T-cell (primary cell): ENCODE measurements around the gene RYK. TPM values are rescaled to one million over a fixed set of nuclear protein-coding genes. Genes with fewer than 3 reads are reported as not detected.
"Not testable (repeated sequence)": the region's sequence is repeated elsewhere in the genome, so short reads cannot be mapped to it uniquely, and the experiment has no call there.

Source experiments
- ATAC-seq, 4 experiments: fragments of 200-7000 bp in 3 of 4; fragments of 150-1000 bp in 1 of 4; cut with Tn5 transposase; replicated peaks in 1 of 4; 1 replicate in 3 of 4; 2 replicates in 1 of 4; pipeline ENCODE4 v1.10.0; 2021; ENCODE audit warnings: moderate library complexity in 3 of 4, mild to moderate bottlenecking in 2 of 4, moderate number of reproducible peaks in 1 of 4
- CTCF ChIA-PET, 2 donors: fragments of 300-600 bp; sonication (Branson Sonifier 250); formaldehyde crosslinking; loops; one replicate each; lab custom pipeline; 2022; ENCODE audit warnings: antibody characterized with exemption in 2 of 2; lab: Charles Lee
- POLR2A ChIA-PET, 2 donors: fragments of 300-600 bp; sonication (Branson Sonifier 250); formaldehyde crosslinking; loops; one replicate each; lab custom pipeline; 2022; ENCODE audit warnings: antibody characterized with exemption in 2 of 2; lab: Charles Lee
- DNase-seq, 35 experiments: peaks; one replicate each; pipeline versions ENCODE4 v3.0.0 to v3.0.0-alpha.2; 2013 to 2023
- H3K27ac ChIP-seq: one replicate; pipeline ENCODE4 v1.5.1; 2013; ENCODE audit warnings: low read length
- H3K27me3 ChIP-seq, 2 experiments: replicated peaks in 1 of 2; 1 replicate in 1 of 2; 2 replicates in 1 of 2; pipeline versions ENCODE4 v1.6.1 to v1.7.0; 2013; ENCODE audit warnings: low read length in 1 of 2, mixed read lengths in 1 of 2; ENCODE audit not compliant: control insufficient read depth in 2 of 2, insufficient read depth in 2 of 2; ENCODE audit errors: extremely low read depth in 1 of 2
- H3K36me3 ChIP-seq, 2 donors: 1 replicate in 1 of 2; 2 replicates in 1 of 2; pipeline versions ENCODE4 v1.6.1 to v1.7.0; 2013; ENCODE audit warnings: low read length in 1 of 2; ENCODE audit not compliant: control insufficient read depth in 2 of 2, insufficient read depth in 1 of 2; ENCODE audit errors: extremely low read depth in 1 of 2
- H3K4me1 ChIP-seq, 2 experiments: 1 replicate in 1 of 2; 2 replicates in 1 of 2; pipeline versions ENCODE4 v1.6.1 to v1.7.0; 2013; ENCODE audit warnings: low read length in 2 of 2, mixed read lengths in 1 of 2; ENCODE audit not compliant: insufficient read depth in 2 of 2, control insufficient read depth in 1 of 2; ENCODE audit errors: extremely low read depth in 1 of 2
- H3K4me3 ChIP-seq, 2 donors: 1 replicate in 1 of 2; 2 replicates in 1 of 2; pipeline versions ENCODE4 v1.5.1 to v1.7.0; 2013; ENCODE audit warnings: mild to moderate bottlenecking in 2 of 2, low read length in 1 of 2, moderate library complexity in 1 of 2; ENCODE audit not compliant: control insufficient read depth in 1 of 2; ENCODE audit errors: extremely low read depth in 1 of 2
- H3K9me3 ChIP-seq: 2 replicates; pipeline ENCODE4 v1.7.0; 2013
- H3K27ac Mint-ChIP-seq, 2 donors: one replicate each; pipeline ENCODE4 v1.8.0; 2020 to 2021; ENCODE audit warnings: mild to moderate bottlenecking in 2 of 2, mixed read lengths in 2 of 2
- H3K27me3 Mint-ChIP-seq, 2 donors: one replicate each; pipeline ENCODE4 v1.8.0; 2021 to 2022; ENCODE audit warnings: mixed read lengths in 2 of 2
- H3K36me3 Mint-ChIP-seq: one replicate; pipeline ENCODE4 v1.8.0; 2021; ENCODE audit warnings: mixed read lengths
- H3K4me1 Mint-ChIP-seq, 3 donors: one replicate each; pipeline ENCODE4 v1.8.0; 2020 to 2022; ENCODE audit warnings: mixed read lengths in 3 of 3, mild to moderate bottlenecking in 1 of 3
- H3K4me3 Mint-ChIP-seq, 3 donors: one replicate each; pipeline ENCODE4 v1.8.0; 2020 to 2022; ENCODE audit warnings: mild to moderate bottlenecking in 3 of 3, mixed read lengths in 3 of 3, moderate library complexity in 3 of 3
- H3K9me3 Mint-ChIP-seq, 3 donors: one replicate each; pipeline ENCODE4 v1.8.0; 2020 to 2022; ENCODE audit warnings: mixed read lengths in 3 of 3
- WGBS: methylation state at CpG from one replicate; pipeline ENCODE4 v1.1.5; 2013; ENCODE audit warnings: missing lambda C conversion rate; ENCODE audit not compliant: insufficient coverage; 5-methylcytosine and 5-hydroxymethylcytosine counted together
- total RNA-seq, 35 experiments: library from RNA in 6 of 35; stranded (reverse) in 6 of 35; fragments of 120-200 nt in 1 of 35; gene quantifications; one replicate each; pipeline versions ENCODE4 v1.2.1 to v1.2.4 and lab custom pipeline; 2013 to 2026

The RYK gene
- total RNA-seq, 5 donors from 2014 or later (not counting 1 experiment from before 2014, with no cell fraction given): 33.6 to 46.3 (median 38.0) TPM

- WGBS: no CpG with 5 or more reads among the region's 3 CpGs
- no peaks in the 10 kb centered on the region for H3K27me3 ChIP-seq
- no peaks in the 10 kb centered on the region for H3K9me3 Mint-ChIP-seq
- DNase-seq (no peak), ATAC-seq (no peak)
- H3K4me3 ChIP-seq: no peak overlapping the region
- CTCF ChIA-PET: interaction anchor here (0.5 to 0.6 kb wide), 2 partner anchors 9 to 15 kb away, joined by 3 read pairs; no protein-coding TSS in a partner anchor
- peaks cover 8% of the 10 kb centered on the region in 2 experiments for H3K4me1 ChIP-seq
- H3K27me3 Mint-ChIP-seq: no peaks in the 10 kb centered on the region
- POLR2A ChIA-PET: interaction anchor here in 1 of 2 donors (0.7 kb wide), 1 partner anchor 14 kb away, joined by 6 read pairs; no protein-coding TSS in a partner anchor
- no peak overlapping the region for H3K27ac ChIP-seq
- no peaks in the 10 kb centered on the region for H3K9me3 ChIP-seq
- peaks cover 5% of the 10 kb centered on the region for H3K36me3 Mint-ChIP-seq
- H3K27ac Mint-ChIP-seq: no peak overlapping the region
- peaks cover 74 to 86% (median 81%) of the 10 kb centered on the region in 3 donors for H3K4me1 Mint-ChIP-seq
- H3K4me3 Mint-ChIP-seq: no peak overlapping the region
- H3K36me3 ChIP-seq: no peaks in the 10 kb centered on the region
Measured at GRCh38 chr3:134231131-134231530, 19.5 kb downstream of the RYK start.

- no peak overlapping the region for H3K4me3 Mint-ChIP-seq
Measured at GRCh38 chr3:134229038-134229437, 21.6 kb downstream of the RYK start.

GRCh38 chr3:134228479-134228878 lies 22.2 kb downstream of the RYK start:
- ATAC-seq: no peak
- H3K36me3 Mint-ChIP-seq: peaks cover 5% of the 10 kb centered on the region
- CTCF ChIA-PET: interaction anchor here in 1 of 2 donors (0.6 to 2.0 kb wide), 2 partner anchors 17 to 44 kb away, joined by 5 read pairs; no protein-coding TSS in a partner anchor
- Histone ChIP-seq H3K4me3 (no peak overlapping the region), H3K27ac (no peak overlapping the region), H3K27me3 (no peaks in the 10 kb centered on the region), H3K4me1 (peaks cover 8 to 16% of the 10 kb centered on the region in 2 experiments), H3K9me3 (no peaks in the 10 kb centered on the region), H3K36me3 (no peaks in the 10 kb centered on the region)
- H3K4me1 Mint-ChIP-seq: peaks cover 69 to 76% (median 75%) of the 10 kb centered on the region in 3 donors
- WGBS: no CpG with 5 or more reads among the region's 2 CpGs
- H3K4me3 Mint-ChIP-seq: no peak overlapping the region
- H3K9me3 Mint-ChIP-seq: no peaks in the 10 kb centered on the region
- no peak overlapping the region for H3K27ac Mint-ChIP-seq
- DNase-seq: no peak
- no peaks in the 10 kb centered on the region for H3K27me3 Mint-ChIP-seq
- POLR2A ChIA-PET: interaction anchor here in 1 of 2 donors (0.7 kb wide), 1 partner anchor 10 kb away, joined by 3 read pairs; no protein-coding TSS in a partner anchor

More at GRCh38 chr3:134229038-134229437, 21.6 kb downstream of the RYK start:
- Mint-ChIP-seq H3K36me3 (peaks cover 5% of the 10 kb centered on the region), H3K27me3 (no peaks in the 10 kb centered on the region), H3K27ac (no peak overlapping the region), H3K4me1 (peaks cover 64 to 73% (median 71%) of the 10 kb centered on the region in 3 donors), H3K9me3 (no peaks in the 10 kb centered on the region)
- Histone ChIP-seq H3K9me3 (no peaks in the 10 kb centered on the region), H3K36me3 (no peaks in the 10 kb centered on the region), H3K4me1 (peaks cover 8 to 14% of the 10 kb centered on the region in 2 experiments), H3K27me3 (no peaks in the 10 kb centered on the region), H3K27ac (no peak overlapping the region), H3K4me3 (no peak overlapping the region)
- ATAC-seq: no peak
- CTCF ChIA-PET: interaction anchor here in 1 of 2 donors (0.6 kb wide), 1 partner anchor 44 kb away, joined by 5 read pairs; no protein-coding TSS in a partner anchor
- no peak for DNase-seq
- 87% methylated on average over 3 of the region's 8 CpGs for WGBS
- POLR2A ChIA-PET: interaction anchor here (0.7 kb wide), 2 partner anchors 10 to 43 kb away, joined by 3 to 4 read pairs; no protein-coding TSS in a partner anchor

GRCh38 chr3:134228035-134228434 lies 22.6 kb downstream of the RYK start:
- 86% methylated on average over 1 of the region's 6 CpGs for WGBS
- peaks cover 71 to 79% (median 77%) of the 10 kb centered on the region in 3 donors for H3K4me1 Mint-ChIP-seq

GRCh38 chr3:134224796-134225156 lies 25.9 kb downstream of the RYK start:
- ATAC-seq, H3K27ac Mint-ChIP-seq, H3K4me3 ChIP-seq, H3K4me3 Mint-ChIP-seq, H3K4me1 ChIP-seq, H3K27me3 Mint-ChIP-seq, H3K27me3 ChIP-seq, H3K9me3 ChIP-seq, H3K9me3 Mint-ChIP-seq, DNase-seq, H3K36me3 ChIP-seq, POLR2A ChIA-PET, H3K27ac ChIP-seq: not testable (repeated sequence)
- peaks cover 22% of the 10 kb centered on the region for H3K36me3 Mint-ChIP-seq
- no CpG with 5 or more reads among the region's 1 CpG for WGBS
- CTCF ChIA-PET: interaction anchor here (1.7 to 2.0 kb wide), 3 partner anchors 12 kb away, joined by 5 to 7 read pairs (median 6); no protein-coding TSS in a partner anchor
- peaks cover 48 to 53% (median 51%) of the 10 kb centered on the region in 3 donors for H3K4me1 Mint-ChIP-seq

More at GRCh38 chr3:134228035-134228434, 22.6 kb downstream of the RYK start:
- POLR2A ChIA-PET: no interaction called here
- no peak overlapping the region for H3K4me3 Mint-ChIP-seq
- DNase-seq: no peak
- Histone ChIP-seq H3K27me3 (no peaks in the 10 kb centered on the region), H3K27ac (no peak overlapping the region), H3K4me1 (peaks cover 8 to 16% of the 10 kb centered on the region in 2 experiments), H3K4me3 (no peak overlapping the region), H3K9me3 (no peaks in the 10 kb centered on the region), H3K36me3 (no peaks in the 10 kb centered on the region)
- CTCF ChIA-PET: interaction anchor here in 1 of 2 donors (2.0 kb wide), 1 partner anchor 16 kb away, joined by 5 read pairs; no protein-coding TSS in a partner anchor
- no peaks in the 10 kb centered on the region for H3K9me3 Mint-ChIP-seq
- no peak overlapping the region for H3K27ac Mint-ChIP-seq
- no peaks in the 10 kb centered on the region for H3K27me3 Mint-ChIP-seq
- H3K36me3 Mint-ChIP-seq: peaks cover 5% of the 10 kb centered on the region
- no peak for ATAC-seq

- Histone ChIP-seq H3K9me3 (no peaks in the 10 kb centered on the region), H3K4me1 (peaks cover 0 to 8% of the 10 kb centered on the region in 2 experiments), H3K4me3 (no peak overlapping the region), H3K27ac (no peak overlapping the region), H3K27me3 (no peaks in the 10 kb centered on the region), H3K36me3 (peaks cover 0 to 8% of the 10 kb centered on the region in 2 donors)
- no peak for ATAC-seq
- DNase-seq: no peak
- no CpG with 5 or more reads among the region's 2 CpGs for WGBS
- H3K27me3 Mint-ChIP-seq: no peaks in the 10 kb centered on the region
- H3K4me1 Mint-ChIP-seq: peaks cover 35 to 42% (median 39%) of the 10 kb centered on the region in 3 donors
- no peak overlapping the region for H3K4me3 Mint-ChIP-seq
- ChIA-PET POLR2A (interaction anchor here in 1 of 2 donors (0.7 kb wide), 2 partner anchors 10 to 163 kb away, joined by 7 to 8 read pairs; no protein-coding TSS in a partner anchor), CTCF (interaction anchor here (0.6 to 0.9 kb wide), 10 partner anchors 10 to 858 kb away, joined by 3 to 6 read pairs (median 4); partner anchors contain the start of genes ANAPC13 (in 1 of the 2) and CEP63 (in 1 of the 2))
- H3K27ac Mint-ChIP-seq: no peak overlapping the region
- peaks cover 20% of the 10 kb centered on the region for H3K36me3 Mint-ChIP-seq
- no peaks in the 10 kb centered on the region for H3K9me3 Mint-ChIP-seq
Measured at GRCh38 chr3:134222835-134223234, 27.8 kb downstream of the RYK start.
